Thyroid gland (tissue), 4 donors: ENCODE data around the gene SMURF1.

Experiments
- CTCF ChIP-seq, 6 experiments: fragments of 200-600 bp in 3 of 6; fragments of 450-650 bp in 3 of 6; sonication (generic) in 3 of 6; IDR thresholded peaks; one replicate each; pipeline ENCODE4 v1.5.1; 2016 to 2019; ENCODE audit warnings: antibody characterized with exemption in 6 of 6, mild to moderate bottlenecking in 2 of 6, inconsistent platforms in 1 of 6, moderate library complexity in 1 of 6
- POLR2A ChIP-seq, 2 donors: fragments of 450-650 bp; IDR thresholded peaks; one replicate each; pipeline ENCODE4 v1.6.1; 2017; ENCODE audit warnings: antibody characterized with exemption in 2 of 2, mild to moderate bottlenecking in 2 of 2, moderate library complexity in 1 of 2

GRCh38 chr7:99165816-99166215 is 21.9 kb upstream of the SMURF1 start:
- TF ChIP-seq CTCF (IDR thresholded peaks at IDR 0.05), result no peak
- no peak for TF ChIP-seq POLR2A (IDR thresholded peaks at IDR 0.05)
